Measurements from ENCODE around the gene GLCE.

GRCh38 chr15:69288531-69289341, 128.3 kb downstream of the GLCE start:
- no peak for TF ChIP-seq RAD21 (IDR thresholded peaks at IDR 0.05; ENCODE audit: low read depth)
- no peak for TF ChIP-seq NFIC (IDR thresholded peaks at IDR 0.05)
- TF ChIP-seq TEAD4 (IDR thresholded peaks at IDR 0.05), result no peak
- TF ChIP-seq, protein P1, sequence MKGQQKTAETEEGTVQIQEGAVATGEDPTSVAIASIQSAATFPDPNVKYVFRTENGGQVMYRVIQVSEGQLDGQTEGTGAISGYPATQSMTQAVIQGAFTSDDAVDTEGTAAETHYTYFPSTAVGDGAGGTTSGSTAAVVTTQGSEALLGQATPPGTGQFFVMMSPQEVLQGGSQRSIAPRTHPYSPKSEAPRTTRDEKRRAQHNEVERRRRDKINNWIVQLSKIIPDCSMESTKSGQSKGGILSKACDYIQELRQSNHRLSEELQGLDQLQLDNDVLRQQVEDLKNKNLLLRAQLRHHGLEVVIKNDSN (IDR thresholded peaks at IDR 0.05), result no peak
